ENCODE measurements around the gene DNAH1. TPM values are rescaled to one million over a fixed set of nuclear protein-coding genes. Genes with fewer than 3 reads are reported as not detected.

DNAH1 gene
- total and polyA plus RNA-seq, 2 of the 4 experiments (the other 2 are of a cell fraction) = 2.0 to 4.0 TPM

DNA sequence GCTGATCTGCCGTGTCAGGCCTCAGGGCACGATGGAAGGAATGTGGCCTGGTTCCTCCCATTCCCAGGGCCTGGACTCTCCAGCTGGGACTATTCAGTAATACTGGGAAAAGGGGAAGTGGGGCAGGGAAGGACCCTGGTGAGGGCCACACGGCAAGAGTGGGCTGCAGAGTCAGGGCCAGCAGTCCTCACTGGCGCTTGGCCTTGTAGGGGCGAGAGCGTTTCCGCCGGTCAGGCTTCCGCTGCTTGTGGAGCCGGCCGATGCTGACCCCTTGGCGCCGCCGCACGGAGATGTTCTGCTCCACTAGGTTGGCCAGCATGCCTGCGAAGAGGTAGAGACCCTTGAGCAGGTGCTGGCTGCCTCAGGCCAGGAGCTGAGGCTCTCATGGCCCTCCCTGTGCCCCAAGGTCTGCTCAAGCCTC is 86.0 kb downstream of the DNAH1 start:
- H4K91ac ChIP-seq (ENCODE audit: insufficient read depth, low read depth, low read length) = no peak overlapping the region
- TF ChIP-seq MAFK (IDR thresholded peaks at IDR 0.05; ENCODE audit: low read depth, low read length) (no peak), ELK1 (IDR thresholded peaks at IDR 0.05; ENCODE audit: borderline replicate concordance, low read depth, low read length) (no peak), RCOR1 (IDR thresholded peaks at IDR 0.05; ENCODE audit: insufficient replicate concordance, low read length) (no peak), SMC3 (IDR thresholded peaks at IDR 0.05; ENCODE audit: low read depth, low read length) (no peak), MAZ (IDR thresholded peaks at IDR 0.05; ENCODE audit: borderline replicate concordance, low read depth, low read length) (no peak), NFE2L2 (IDR thresholded peaks at IDR 0.05; ENCODE audit: low read depth, low read length) (no peak), CEBPB (IDR thresholded peaks at IDR 0.05; ENCODE audit: low read depth, low read length) (no peak), MXI1 (IDR thresholded peaks at IDR 0.05; ENCODE audit: borderline replicate concordance, low read depth, low read length) (no peak), RAD21 (IDR thresholded peaks at IDR 0.05; ENCODE audit: low read length) (no peak), BHLHE40 (IDR thresholded peaks at IDR 0.05; ENCODE audit: low read depth, low read length) (no peak), POLR2A (IDR thresholded peaks at IDR 0.05; ENCODE audit: low read depth, low read length) (no peak), CHD1 (IDR thresholded peaks at IDR 0.05; ENCODE audit: low read depth, low read length) (no peak), RFX5 (IDR thresholded peaks at IDR 0.05; ENCODE audit: low read depth, low read length) (no peak)
- TF ChIP-seq, protein P1, sequence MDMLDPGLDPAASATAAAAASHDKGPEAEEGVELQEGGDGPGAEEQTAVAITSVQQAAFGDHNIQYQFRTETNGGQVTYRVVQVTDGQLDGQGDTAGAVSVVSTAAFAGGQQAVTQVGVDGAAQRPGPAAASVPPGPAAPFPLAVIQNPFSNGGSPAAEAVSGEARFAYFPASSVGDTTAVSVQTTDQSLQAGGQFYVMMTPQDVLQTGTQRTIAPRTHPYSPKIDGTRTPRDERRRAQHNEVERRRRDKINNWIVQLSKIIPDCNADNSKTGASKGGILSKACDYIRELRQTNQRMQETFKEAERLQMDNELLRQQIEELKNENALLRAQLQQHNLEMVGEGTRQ (IDR thresholded peaks at IDR 0.05; ENCODE audit: low read depth, low read length) = no peak
- H3K36me3 ChIP-seq (ENCODE audit: control insufficient read depth, insufficient read depth, low read length) = peaks cover 62% of the 10 kb centered on the region
- 60% methylated on average over 1 of the region's 16 CpGs; no CpG with 5 or more reads in 1 of the 2 experiments for WGBS, 2 experiments (ENCODE audit: extremely low coverage in 2 of 2, insufficient read length in 1 of 2)
- in situ Hi-C loops (cut with MboI; ENCODE audit: low sequenced_read_pairs) = no loop called here
- H2BK120ac ChIP-seq (ENCODE audit: low read depth, low read length) = no peak overlapping the region
- no peaks in the 10 kb centered on the region for H3K4me1 ChIP-seq (ENCODE audit: control insufficient read depth, insufficient read depth, low read length)
- no peak overlapping the region for H4K5ac ChIP-seq (ENCODE audit: low read depth, low read length)
- no peak overlapping the region for H2BK20ac ChIP-seq (ENCODE audit: low read depth, low read length)
- H4K20me1 ChIP-seq (ENCODE audit: insufficient read depth, low read length) = no peaks in the 10 kb centered on the region; the same call in 1 of the 2 replicates
- ATAC-seq (ENCODE audit: low read depth) (no peak), DNase-seq (no peak)
- peaks cover 3 to 11% of the 10 kb centered on the region in 2 experiments for H3K79me1 ChIP-seq (ENCODE audit: low read depth in 1 of 2, low read length in 2 of 2)
- H2BK15ac ChIP-seq (ENCODE audit: low read depth, low read length) = no peak overlapping the region
- no peak overlapping the region for H3K4me2 ChIP-seq (ENCODE audit: low read depth, low read length)
- no peak overlapping the region for H3K56ac ChIP-seq (ENCODE audit: extremely low read depth, insufficient read depth, low read length)
- H2AK9ac ChIP-seq (replicated peaks; ENCODE audit: low read depth, low read length, poor library complexity) = no peak overlapping the region
- H3K27me3 ChIP-seq (ENCODE audit: control insufficient read depth, insufficient read depth, low read length) = no peaks in the 10 kb centered on the region
- peak overlapping the region; percentile 8 for H2AFZ ChIP-seq (replicated peaks; ENCODE audit: low read length, poor library complexity)
- H3K18ac ChIP-seq (ENCODE audit: low read depth, low read length) = no peak overlapping the region
- no peak overlapping the region for H4K8ac ChIP-seq (ENCODE audit: low read depth in 2 of 2, low read length in 2 of 2)
- H3K9me1 ChIP-seq (ENCODE audit: insufficient read depth, low read length) = 0 out of 2 replicates have a peak, but pooled peaks cover 6% of the 10 kb centered on the region
- no peak overlapping the region for H3K27ac ChIP-seq (ENCODE audit: insufficient read depth, low read length)
- no peak overlapping the region for H2AK5ac ChIP-seq (ENCODE audit: low read depth, low read length)
- H3K14ac ChIP-seq (replicated peaks; ENCODE audit: low read depth, low read length) = no peak overlapping the region
- TSS peak; percentile 77 for BruUV-seq (replicated peaks)
- no peak overlapping the region for H3K9ac ChIP-seq (ENCODE audit: low read depth, low read length)
- ChIA-PET CTCF (no interaction called here), POLR2A (ENCODE audit: unreplicated experiment) (no interaction called here)
- dilution Hi-C loops (cut with HindIII; ENCODE audit: low sequenced_read_pairs, unreplicated experiment) = no loop called here
- intact Hi-C loops (cut with micrococcal nuclease) = no loop called here
- no peak overlapping the region for H2BK5ac ChIP-seq (ENCODE audit: low read depth, low read length, poor library complexity, severe bottlenecking)
- H3K23ac ChIP-seq (ENCODE audit: low read depth, low read length) = no peak overlapping the region
- H3K4me3 ChIP-seq (ENCODE audit: insufficient read depth, low read depth, low read length) = no peak overlapping the region
- no peaks in the 10 kb centered on the region for H3K9me3 ChIP-seq (ENCODE audit: control insufficient read depth, insufficient read depth, low read length)
- H3K4ac ChIP-seq (ENCODE audit: low read depth, low read length) = no peak overlapping the region
